Measurements from ENCODE around the gene ZNRD2. TPM values are rescaled to one million over a fixed set of nuclear protein-coding genes. Genes with fewer than 3 reads are reported as not detected.

The ZNRD2 gene
- total and polyA plus RNA-seq, 10 of the 15 experiments (the other 5 are each of a cell fraction or from before 2014, with no cell fraction given) = 7.9 to 111 (median 55.4) TPM

GRCh38 chr11:65619281-65619928, 49.1 kb downstream of the ZNRD2 start:
- RAD21 ChIA-PET (ENCODE audit: unreplicated experiment) = no interaction called here
- Histone ChIP-seq H3K79me2 (ENCODE audit: control insufficient read depth, insufficient read depth, low read length) (peaks cover 39% of the 10 kb centered on the region), H3K36me3 (ENCODE audit: control insufficient read depth in 2 of 2, insufficient read depth in 2 of 2, low read length in 1 of 2) (peaks cover 17 to 24% of the 10 kb centered on the region in 2 experiments; a peak in 3 of 4 replicates), H3K9me3 (replicated peaks; ENCODE audit: control insufficient read depth, insufficient read depth, low read length) (no peaks in the 10 kb centered on the region), H4K20me1 (ENCODE audit: control insufficient read depth, insufficient read depth) (no peaks in the 10 kb centered on the region; the same call in 1 of the 2 replicates), H3K27me3 (replicated peaks in 1 of 2; ENCODE audit: control insufficient read depth in 2 of 2, insufficient read depth in 2 of 2, low read length in 1 of 2) (no peaks in the 10 kb centered on the region), H3K27ac (ENCODE audit: control insufficient read depth, insufficient read depth) (no peak overlapping the region), H3K4me3 (no peak overlapping the region), H3K4me1 (ENCODE audit: control insufficient read depth, insufficient read depth, low read length) (peaks cover 7% of the 10 kb centered on the region; the same call in 1 of the 2 replicates), H3K4me2 (ENCODE audit: control insufficient read depth, insufficient read depth) (no peak overlapping the region), H2AFZ (ENCODE audit: control insufficient read depth, low read depth, low read length) (no peak overlapping the region), H3K9ac (ENCODE audit: control insufficient read depth, insufficient read depth, low read length) (no peak overlapping the region)
- DNase-seq (ENCODE audit: low read depth, low spot score) (no peak), FAIRE-seq (no peak), ATAC-seq (no peak)
- POLR2A ChIA-PET = interaction anchor here (1.1 kb wide), 1 partner anchor 18 kb away, joined by 3 read pairs; the partner anchor contains the start of gene SIPA1
- no peak for TF ChIP-seq POLR2AphosphoS2 (IDR thresholded peaks at IDR 0.05; ENCODE audit: low read depth, low read length)
- no peak for TF ChIP-seq NFYB (IDR thresholded peaks at IDR 0.05; ENCODE audit: insufficient read depth, low read depth, low read length)
- TF ChIP-seq SP1 (IDR thresholded peaks at IDR 0.05; ENCODE audit: low read depth, low read length) = no peak
- TF ChIP-seq PKNOX1 (IDR thresholded peaks at IDR 0.05) = no peak
- no peak for TF ChIP-seq NBN (IDR thresholded peaks at IDR 0.05)
- TF ChIP-seq NKRF (conservative IDR thresholded peaks at IDR 0.05) = no peak
- TF ChIP-seq KDM1A (IDR thresholded peaks at IDR 0.05; ENCODE audit: borderline replicate concordance) = no peak
- TF ChIP-seq MTA2 (IDR thresholded peaks at IDR 0.05; ENCODE audit: low read depth) = no peak
- TF ChIP-seq ZNF24 (IDR thresholded peaks at IDR 0.05) = no peak
- TF ChIP-seq ETV6 (conservative IDR thresholded peaks at IDR 0.05 in 1 of 2, IDR thresholded peaks at IDR 0.05 in 1 of 2; ENCODE audit: borderline replicate concordance in 1 of 2, low read depth in 1 of 2) = no peak
- no peak for TF ChIP-seq HDAC6 (IDR thresholded peaks at IDR 0.05; ENCODE audit: unreplicated experiment)
- TF ChIP-seq ZBED1 (IDR thresholded peaks at IDR 0.05; ENCODE audit: borderline replicate concordance) = no peak
- TF ChIP-seq ZBTB4 (CRISPR knock-in tag; IDR thresholded peaks at IDR 0.05) = no peak
- TF ChIP-seq SUZ12 (IDR thresholded peaks at IDR 0.05; ENCODE audit: unreplicated experiment) = no peak
- no peak for TF ChIP-seq RFX5 (IDR thresholded peaks at IDR 0.05; ENCODE audit: low read depth, low read length)
- no peak for TF ChIP-seq ATF2 (IDR thresholded peaks at IDR 0.05; ENCODE audit: low read length)
- intact Hi-C loops (cut with micrococcal nuclease; ENCODE audit: unreplicated experiment) = no loop called here
- CTCF ChIA-PET = no interaction called here
- BruUV-seq (replicated peaks) = no TSS peak
- in situ Hi-C loops (cut with MboI) = no loop called here
- 93% methylated on average over 27 of the region's 29 CpGs for WGBS (ENCODE audit: insufficient coverage, insufficient replicate concordance, low lambda C conversion rate, missing lambda C conversion rate)
- SMC1A ChIA-PET (ENCODE audit: uncharacterized antibody, unreplicated experiment) = no interaction called here
